SIG-M5 treated with dmso at 0.1 percent for 504 hours (cell line): ENCODE measurements around the gene SRP68.

Experiments used
- DNase-seq: peaks from one replicate; lab custom pipeline; 2025; ENCODE audit not compliant: unreplicated experiment; lab: John Stamatoyannopoulos, UW

SRP68 gene

DNA sequence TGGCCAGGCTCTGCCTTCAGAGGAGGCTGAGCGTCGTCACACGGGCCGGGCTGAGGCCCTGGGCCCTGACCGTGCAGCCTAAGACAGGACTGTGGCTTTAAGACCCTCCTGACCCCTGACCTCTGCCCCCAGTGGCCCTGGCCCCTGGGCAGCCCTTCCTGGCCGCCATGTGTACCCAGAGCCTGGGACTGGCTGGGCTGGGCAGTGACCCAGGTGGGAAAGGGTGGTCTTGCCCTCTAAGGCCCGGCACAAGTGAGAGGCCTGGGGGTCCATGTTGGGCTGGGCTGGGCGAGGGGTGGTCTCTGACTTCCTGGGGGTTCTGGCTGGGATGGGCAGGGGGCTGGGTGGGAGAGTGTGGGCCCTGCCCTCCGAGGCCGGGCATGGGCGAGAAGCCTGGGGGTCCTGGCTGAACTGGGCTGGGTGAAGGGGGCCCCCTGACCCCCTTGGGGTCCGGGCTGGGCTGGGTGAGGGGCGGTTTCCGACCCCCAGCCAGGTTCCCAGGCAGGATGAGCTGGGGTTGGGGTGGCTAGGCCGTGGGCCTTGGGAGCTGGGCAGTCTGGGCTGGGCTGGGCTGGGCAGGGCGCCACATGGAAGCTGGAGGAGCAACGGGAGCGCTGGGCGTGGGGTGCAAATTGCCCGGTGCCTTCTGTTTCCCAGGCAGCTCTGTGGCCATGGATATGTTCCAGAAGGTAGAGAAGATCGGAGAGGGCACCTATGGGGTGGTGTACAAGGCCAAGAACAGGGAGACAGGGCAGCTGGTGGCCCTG lies 71.4 kb downstream of the SRP68 start, which contains the start of gene CDK3:
CDK3 (plus strand) TSS at position 101 of the 767 bp plus-strand sequence; CDS start at position 672, 571 bp downstream.
- no peak for DNase-seq

DNA sequence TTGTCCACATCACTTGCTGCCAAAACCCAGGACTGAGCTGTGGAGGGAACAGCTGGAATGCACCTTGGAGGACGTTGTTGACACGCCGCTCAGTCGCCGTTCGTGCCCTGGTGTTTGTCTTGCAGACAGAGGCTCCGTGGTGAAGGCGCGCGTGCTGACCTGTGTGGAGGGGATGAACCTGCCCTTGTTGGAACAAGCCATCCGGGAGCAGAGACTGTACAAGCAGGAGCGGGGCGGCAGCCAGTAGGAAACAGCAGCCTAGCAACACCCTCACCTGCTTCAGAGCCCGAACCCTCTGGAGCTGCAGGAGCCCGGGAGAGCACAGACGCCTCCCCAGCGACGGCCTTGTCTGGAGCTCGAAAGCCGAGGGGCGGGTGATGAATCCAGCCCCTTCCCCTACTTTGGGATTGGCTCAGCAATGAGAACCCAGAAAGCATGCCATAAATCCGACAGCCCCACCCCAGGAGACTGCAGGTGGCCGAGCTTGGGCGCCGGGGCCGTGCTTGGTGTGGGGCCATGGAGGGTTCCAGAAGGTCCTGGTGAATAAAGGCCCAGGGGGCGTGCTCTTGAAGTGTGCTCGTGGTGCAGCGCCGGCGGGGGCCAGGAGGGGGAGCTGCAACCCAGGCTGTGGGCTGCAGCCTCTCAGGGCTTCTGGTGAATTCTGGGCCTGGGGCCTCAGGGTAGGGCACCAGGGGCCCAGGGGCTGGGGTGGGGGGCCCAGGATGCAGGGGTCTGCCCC lies 72.1 kb downstream of the SRP68 start:
- peak; percentile 38 for DNase-seq

DNA sequence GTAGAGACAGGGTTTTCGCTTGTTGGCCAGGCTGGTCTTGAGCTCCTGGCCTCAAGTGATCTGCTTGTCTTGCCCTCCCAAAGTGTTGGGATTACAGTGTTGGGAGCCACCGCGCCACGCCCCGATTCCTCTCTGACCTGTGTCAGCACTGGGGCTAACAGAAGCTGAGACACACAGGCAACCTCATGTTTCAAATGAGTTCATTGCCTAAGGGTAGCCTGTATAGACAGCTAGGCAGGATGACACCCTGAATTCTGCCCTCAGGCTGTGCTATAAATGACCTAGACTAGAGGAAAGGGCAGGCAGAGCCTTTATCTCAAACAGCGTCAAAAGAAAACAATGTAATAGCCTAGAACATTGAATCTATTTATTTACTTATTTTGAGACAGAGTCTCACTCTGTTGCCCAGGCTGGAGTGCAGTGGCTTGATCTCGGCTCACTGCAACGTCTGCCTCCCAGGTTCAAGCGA lies 74.0 kb downstream of the SRP68 start:
- no peak for DNase-seq

DNA sequence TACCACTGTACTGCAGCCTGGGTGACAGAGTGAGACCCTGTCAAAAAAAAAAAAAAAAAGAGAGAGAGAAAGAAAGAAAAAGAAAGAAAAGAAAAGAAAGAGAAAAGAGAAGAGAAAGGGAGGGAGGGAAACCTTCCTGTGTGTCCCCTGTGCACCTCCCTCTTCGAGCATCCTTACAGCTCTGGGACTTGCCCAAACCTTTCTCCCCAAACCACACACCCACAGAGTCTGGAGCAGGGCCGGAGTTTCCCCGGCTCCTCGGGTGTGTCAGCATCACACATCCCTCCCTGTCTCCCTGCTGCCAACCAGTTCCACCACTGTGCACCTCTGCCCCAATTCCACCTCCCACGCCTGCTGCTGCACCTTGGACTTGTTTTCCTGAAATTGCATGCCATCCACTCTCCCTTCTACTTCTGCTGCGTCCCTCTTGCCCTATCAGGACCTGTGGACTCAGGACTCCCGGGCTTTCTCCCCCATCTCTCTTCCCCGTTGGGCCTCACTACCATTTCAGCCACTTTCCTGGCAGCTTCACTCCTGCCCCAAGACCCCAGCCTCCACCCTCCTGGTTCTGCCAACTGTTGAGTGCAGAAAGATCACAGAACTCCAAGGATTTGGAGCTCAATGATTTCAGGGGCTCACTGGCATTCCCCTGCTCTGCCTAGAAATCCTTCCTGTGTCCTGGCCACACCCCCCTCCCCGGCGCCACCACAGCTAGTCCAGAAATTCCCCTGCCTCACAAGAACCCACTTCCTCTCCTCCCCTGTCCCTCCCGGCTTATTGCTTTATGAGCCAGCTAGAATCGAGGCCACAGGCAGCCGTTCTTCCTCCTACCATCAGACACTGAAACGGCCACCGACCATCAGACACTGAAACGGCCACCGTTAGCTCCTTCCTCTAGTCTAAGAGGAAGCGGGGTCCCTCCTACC lies 75.4 kb downstream of the SRP68 start:
- peak; percentile 90 for DNase-seq

DNA sequence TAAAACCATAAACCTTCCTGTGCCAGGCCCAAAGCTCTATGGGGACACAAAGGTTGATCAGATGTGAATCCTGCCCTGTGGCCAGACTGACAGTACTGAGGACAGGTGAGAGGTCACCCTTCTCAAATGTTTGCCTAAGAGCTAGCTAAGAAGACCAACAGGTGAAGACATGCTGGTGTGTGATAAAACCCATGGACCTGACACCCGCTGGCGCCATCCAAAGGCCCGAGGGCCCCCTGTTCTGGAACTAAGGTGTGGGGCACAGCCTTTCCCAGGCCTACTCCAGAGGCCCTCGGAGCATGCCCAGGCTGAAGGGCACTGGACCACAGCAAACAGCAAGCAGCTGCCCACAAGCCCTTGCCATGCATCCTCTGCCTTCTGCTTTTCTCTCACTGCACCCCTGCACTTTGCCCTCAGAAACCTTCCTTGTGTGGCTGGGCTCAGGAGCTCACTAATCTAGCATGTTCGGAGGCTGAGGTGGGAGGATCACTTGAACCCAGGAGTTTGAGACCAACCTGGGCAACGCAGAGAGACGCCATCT lies 76.9 kb downstream of the SRP68 start:
- DNase-seq: no peak

DNA sequence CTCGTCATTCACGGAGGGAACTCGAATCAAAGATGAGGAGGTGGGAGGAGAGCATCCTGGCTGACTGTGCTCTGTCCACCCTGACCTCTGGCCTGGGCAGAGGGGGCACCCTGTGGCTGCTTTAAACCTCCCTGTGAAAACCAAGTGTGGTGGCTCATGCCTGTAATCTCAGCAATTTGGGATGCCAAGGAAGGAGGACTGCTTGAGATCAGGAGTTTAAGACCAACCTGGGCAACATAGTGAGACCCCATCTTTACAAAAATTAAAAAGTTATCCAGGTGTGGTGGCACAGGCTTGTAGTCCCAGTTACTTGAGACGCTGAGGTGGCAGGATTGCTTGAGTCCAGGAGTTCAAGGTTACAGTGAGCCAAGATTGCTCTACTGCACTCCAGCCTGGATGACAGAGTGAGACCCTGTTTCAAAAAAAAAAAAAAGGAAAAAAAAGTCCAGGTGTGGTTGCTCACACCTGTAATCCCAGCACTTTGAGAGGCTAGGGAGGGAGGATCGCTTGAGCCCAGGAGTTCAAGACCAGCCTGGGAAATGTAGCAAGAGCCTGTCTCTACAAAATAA lies 77.4 kb downstream of the SRP68 start:
- no peak for DNase-seq

DNA sequence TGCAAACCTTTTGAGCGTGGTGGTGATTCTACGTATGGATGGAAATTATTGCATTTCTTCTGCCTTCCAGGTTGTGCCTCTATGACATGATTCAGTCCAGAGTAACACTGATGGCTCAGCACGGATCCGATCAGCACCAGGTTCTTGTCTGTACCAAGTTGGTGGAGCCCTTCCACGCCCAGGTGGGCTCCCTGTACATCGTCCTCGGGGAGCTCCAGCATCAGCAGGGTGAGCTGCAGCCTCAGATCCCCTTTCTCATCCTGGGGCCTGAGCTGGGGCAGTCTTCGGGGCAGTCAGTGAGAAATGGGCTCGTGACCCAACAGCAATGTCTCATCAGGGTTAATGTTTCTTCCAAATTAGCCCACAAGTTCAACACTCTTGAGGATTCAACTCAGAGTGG lies 80.9 kb downstream of the SRP68 start:
- no peak for DNase-seq
